NCI-H1048 (cell line): Measurements from ENCODE around the gene PHF21B.

ENCODE experiments used
- DNase-seq: peaks from one replicate; lab custom pipeline; 2025; lab: John Stamatoyannopoulos, UW

The PHF21B gene

GRCh38 chr22:44892803-44893730 lies 116.7 kb downstream of the PHF21B start:
- DNase-seq, result no peak

GRCh38 chr22:44892243-44892642 lies 117.6 kb downstream of the PHF21B start:
- DNase-seq, result no peak

- DNase-seq, result no peak
Measured at GRCh38 chr22:44891791-44892190, 118.0 kb downstream of the PHF21B start.

GRCh38 chr22:44891293-44891747 lies 118.5 kb downstream of the PHF21B start:
- DNase-seq, result no peak

- no peak for DNase-seq
Measured at GRCh38 chr22:44890416-44891292, 119.2 kb downstream of the PHF21B start.

GRCh38 chr22:44889255-44889878 lies 120.4 kb downstream of the PHF21B start:
- no peak for DNase-seq

- no peak for DNase-seq
Measured at GRCh38 chr22:44888491-44889254, 121.1 kb downstream of the PHF21B start.

- DNase-seq, result no peak
Measured at GRCh38 chr22:44887941-44888366, 121.9 kb downstream of the PHF21B start.

GRCh38 chr22:44885806-44886360 lies 123.9 kb downstream of the PHF21B start:
- no peak for DNase-seq

- no peak for DNase-seq
Measured at GRCh38 chr22:44884968-44885805, 124.6 kb downstream of the PHF21B start.

- DNase-seq, result no peak
Measured at GRCh38 chr22:44884562-44884961, 125.2 kb downstream of the PHF21B start.

GRCh38 chr22:44883011-44883421 lies 126.8 kb downstream of the PHF21B start:
- no peak for DNase-seq

- DNase-seq, result no peak
Measured at GRCh38 chr22:44882226-44882905, 127.4 kb downstream of the PHF21B start.

GRCh38 chr22:44881624-44882023 lies 128.2 kb downstream of the PHF21B start:
- DNase-seq, result no peak

- no peak for DNase-seq
Measured at GRCh38 chr22:44880610-44881290, 129.1 kb downstream of the PHF21B start.

- DNase-seq, result no peak
Measured at GRCh38 chr22:44879301-44879680, 130.5 kb downstream of the PHF21B start.

GRCh38 chr22:44878483-44879300 lies 131.1 kb downstream of the PHF21B start:
- no peak for DNase-seq

GRCh38 chr22:44876921-44877320 lies 132.9 kb downstream of the PHF21B start:
- DNase-seq, result no peak
